Amniotic epithelial cell (primary cell): Measurements from ENCODE around the gene PAN2.
"Not testable (repeated sequence)": the region's sequence is repeated elsewhere in the genome, so short reads cannot be mapped to it uniquely, and the experiment has no call there.

Experiments
- DNase-seq: peaks from one replicate; pipeline ENCODE4 v3.0.0-alpha.2; 2010; ENCODE audit warnings: low read depth

PAN2 gene

GRCh38 chr12:56341616-56342015, 7.8 kb upstream of the PAN2 start:
- no peak for DNase-seq

- DNase-seq, result no peak
Measured at GRCh38 chr12:56339158-56339422, 5.3 kb upstream of the PAN2 start.

DNA sequence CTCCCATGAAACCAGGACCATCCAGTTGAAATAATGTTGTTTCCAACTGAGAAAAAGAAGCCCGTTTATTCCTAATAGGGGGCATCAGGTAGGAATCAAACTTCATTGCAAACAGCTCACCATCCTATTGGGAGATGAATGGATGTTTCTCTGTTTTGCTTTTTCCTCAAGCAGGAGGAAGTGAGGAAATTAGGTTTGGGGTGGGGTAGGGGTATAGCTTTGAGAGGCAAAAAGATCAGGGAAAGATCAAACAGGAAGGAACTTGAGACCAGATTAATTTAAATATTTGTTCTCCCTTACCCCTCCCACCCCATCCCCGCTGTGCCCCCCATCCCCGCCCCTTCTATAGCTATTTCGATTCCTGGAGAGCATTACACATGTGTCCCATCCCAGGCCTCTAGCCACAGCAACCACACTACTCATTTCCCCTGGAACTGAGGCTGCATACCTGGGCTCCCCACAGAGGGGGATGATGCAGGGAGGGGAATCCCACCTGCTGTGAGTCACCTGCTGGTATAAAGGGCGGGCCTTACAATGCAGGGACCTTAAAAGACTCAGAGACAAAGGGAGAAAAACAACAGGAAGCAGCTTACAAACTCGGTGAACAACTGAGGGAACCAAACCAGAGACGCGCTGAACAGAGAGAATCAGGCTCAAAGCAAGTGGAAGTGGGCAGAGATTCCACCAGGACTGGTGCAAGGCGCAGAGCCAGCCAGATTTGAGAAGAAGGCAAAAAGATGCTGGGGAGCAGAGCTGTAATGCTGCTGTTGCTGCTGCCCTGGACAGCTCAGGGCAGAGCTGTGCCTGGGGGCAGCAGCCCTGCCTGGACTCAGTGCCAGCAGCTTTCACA, 4.7 kb upstream of the PAN2 start, which contains the start of gene IL23A:
Gene IL23A, plus strand, starts transcription at position 577 of the 850 bp plus-strand sequence. Its CDS starts 161 bp downstream, at position 738.
- DNase-seq, result peak; percentile 31

GRCh38 chr12:56337753-56338251, 4.0 kb upstream of the PAN2 start:
- DNase-seq, result peak; percentile 51

DNA sequence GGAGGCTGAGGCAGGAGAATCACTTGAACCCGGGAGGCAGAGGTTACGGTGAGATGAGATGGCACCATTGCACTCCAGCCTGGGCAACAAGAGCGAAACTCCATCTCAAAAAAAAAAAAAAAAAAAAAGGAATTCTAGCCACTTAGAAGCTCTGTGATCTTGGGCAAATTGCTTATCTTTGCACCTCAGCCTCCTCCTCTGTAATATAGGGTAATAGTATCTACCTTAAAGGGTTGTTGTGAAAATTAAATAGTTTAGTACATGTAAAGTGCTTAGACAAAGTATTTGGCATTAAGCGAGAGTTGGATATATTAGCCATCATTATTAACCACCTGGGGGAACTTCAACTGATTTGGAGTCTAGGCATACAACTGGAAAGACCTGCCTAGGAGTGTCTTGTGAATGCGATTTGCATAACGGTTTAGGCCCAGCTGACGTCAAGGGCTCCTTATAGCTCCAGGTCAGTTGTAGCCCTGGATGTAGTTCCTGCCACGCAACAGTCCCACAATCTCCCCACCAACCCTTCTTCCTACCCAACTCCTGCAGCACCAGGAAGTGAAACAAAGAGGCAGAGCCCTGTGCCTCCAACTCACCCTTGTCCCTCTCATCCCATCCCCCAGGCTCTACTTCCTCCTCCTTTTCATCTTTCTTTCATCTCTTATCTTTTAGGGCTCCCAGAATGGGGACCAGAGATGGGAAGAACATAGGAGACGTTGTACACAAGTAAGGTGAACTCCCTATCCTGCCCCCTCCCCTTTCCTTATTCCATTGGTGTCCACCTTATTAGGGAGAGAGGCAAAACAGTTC, 2.8 kb upstream of the PAN2 start:
- no peak for DNase-seq

- not testable (repeated sequence) for DNase-seq
Measured at GRCh38 chr12:56335527-56335926, 1.7 kb upstream of the PAN2 start.

GRCh38 chr12:56334490-56334793, 642 bp upstream of the PAN2 start:
- DNase-seq, result no peak

GRCh38 chr12:56333197-56333678, 562 bp downstream of the PAN2 start:
- no peak for DNase-seq

- DNase-seq, result no peak
Measured at GRCh38 chr12:56332512-56333196, 1.1 kb downstream of the PAN2 start.

DNA sequence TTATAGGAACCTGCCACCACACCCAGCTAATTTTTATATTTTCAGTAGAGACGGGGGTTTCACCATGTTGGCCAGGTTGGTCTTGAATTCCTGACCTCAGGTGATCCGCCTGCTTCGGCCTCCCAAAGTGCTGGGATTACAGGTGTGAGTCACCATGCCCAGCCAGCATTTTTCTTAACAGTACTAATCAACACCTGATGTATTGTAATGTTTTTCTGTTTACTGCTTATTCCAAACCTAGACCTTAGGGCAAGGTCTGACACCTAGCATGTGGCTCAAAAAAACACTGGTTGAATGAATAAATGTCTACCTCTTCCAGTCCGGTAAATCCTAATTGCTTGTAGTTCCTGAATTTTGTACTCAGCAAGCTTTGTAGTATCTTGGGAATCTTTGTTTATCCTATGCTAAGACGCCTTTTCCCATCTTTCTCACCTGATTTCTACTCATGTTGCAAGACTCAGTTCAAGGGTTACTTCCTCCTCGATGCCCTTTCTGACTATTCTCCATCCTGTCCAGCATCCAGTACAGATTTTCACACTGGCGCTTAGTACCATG, 2.8 kb downstream of the PAN2 start:
- DNase-seq, result no peak

DNA sequence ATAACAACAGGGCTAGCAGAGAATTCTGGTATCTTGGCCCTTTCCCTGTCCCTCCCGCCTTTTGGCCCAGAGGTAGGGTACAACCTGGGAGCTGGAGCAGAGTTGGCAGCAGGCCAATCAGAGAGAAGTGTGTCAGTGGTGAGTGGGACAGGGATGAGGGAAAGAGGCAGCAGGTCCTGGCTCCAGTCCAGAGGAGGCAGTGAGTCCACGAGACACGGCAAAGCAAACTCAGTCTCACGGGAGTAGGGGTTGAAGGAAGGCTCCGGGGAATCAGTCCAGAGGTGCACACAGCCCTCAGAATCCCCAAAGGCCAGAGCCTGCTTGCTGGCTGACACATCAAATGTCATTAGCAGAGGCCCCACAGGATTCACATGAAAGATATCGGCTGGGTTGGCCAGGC, 7.3 kb downstream of the PAN2 start:
- DNase-seq, result no peak

GRCh38 chr12:56326126-56326525, 7.7 kb downstream of the PAN2 start:
- DNase-seq, result no peak

DNA sequence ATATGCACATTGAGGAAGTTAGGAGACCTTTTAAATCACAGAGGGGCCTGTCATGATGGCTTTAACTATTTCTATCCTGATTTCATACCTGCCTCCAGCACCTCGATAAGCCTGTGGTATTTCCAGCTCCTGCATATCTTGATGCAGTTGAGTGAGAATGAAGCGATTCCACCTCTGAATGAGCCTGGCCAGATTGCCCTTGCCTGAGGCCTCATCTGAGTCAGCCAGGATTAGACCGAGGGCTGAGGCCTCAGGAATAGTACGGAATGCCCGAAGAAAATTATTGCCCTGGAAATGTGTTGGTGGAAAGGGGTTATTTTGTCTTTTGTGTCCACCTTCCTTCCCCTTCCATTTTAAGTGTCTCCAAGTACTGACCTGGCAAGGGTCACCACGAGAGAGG, 9.6 kb downstream of the PAN2 start:
- DNase-seq, result peak; percentile 57

DNA sequence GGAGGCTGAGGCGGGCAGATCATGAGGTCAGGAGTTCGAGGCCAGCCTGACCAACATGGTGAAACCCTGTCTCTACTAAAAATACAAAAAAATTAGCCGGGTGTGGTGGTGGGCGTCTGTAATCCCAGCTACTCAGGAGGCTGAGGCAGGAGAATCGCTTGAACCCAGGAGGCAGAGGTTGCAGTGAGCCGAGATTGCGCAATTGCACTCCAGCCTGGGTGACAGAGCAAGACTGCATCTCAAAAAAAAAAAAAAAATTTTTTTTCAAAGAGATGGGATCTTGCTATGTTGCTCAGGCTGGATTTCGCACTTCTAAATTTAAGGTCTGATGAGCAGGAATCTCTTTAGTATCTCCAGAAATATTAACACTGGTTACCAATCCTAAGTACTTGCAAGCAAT, 12.2 kb downstream of the PAN2 start:
- DNase-seq, result not testable (repeated sequence)

DNA sequence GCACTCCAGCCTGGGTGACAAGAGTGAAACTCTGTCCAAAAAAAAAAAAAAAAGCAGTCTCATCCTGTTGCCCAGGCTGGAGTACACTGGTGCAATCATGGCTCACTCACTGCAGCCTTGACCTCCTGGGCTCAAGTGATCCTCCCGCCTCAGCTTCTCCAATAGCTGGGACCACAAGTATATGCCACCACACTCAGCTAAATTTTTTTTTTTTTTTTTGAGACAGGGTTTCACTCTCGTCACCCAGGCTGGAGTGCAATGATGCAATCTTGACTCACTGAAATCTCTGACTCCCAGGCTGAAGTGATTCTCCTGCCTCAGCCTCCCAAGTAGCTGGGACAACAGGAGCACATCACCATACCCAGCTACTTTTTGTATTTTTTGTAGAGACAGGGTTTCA, 12.8 kb downstream of the PAN2 start:
- DNase-seq, result no peak

GRCh38 chr12:56317675-56318074, 16.1 kb downstream of the PAN2 start:
- no peak for DNase-seq

GRCh38 chr12:56315622-56316473, 18.0 kb downstream of the PAN2 start, which contains the start of gene CNPY2:
TSS of gene CNPY2 (minus strand) at chr12:56315988. CDS start at chr12:56315217, 771 bp downstream.
- peak; percentile 96 for DNase-seq

DNA sequence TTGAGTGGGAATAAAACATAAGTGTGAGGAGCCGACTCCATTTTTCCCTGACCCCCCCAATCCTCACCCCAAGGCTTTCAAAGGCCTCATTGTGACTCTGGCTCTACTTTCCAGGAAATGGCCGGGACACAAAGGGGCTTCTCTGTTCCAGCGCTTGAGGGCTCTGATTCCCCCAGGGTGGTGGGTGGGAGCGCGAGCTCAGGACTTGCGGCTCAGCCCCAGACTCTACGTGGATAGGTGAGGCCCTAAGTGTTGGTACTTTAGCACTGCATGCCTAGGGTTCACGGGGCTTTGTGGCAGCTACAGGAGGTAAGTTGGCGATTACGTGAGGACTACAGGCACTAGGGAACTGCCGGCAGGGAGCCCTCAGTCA, 18.6 kb downstream of the PAN2 start:
- no peak for DNase-seq

DNA sequence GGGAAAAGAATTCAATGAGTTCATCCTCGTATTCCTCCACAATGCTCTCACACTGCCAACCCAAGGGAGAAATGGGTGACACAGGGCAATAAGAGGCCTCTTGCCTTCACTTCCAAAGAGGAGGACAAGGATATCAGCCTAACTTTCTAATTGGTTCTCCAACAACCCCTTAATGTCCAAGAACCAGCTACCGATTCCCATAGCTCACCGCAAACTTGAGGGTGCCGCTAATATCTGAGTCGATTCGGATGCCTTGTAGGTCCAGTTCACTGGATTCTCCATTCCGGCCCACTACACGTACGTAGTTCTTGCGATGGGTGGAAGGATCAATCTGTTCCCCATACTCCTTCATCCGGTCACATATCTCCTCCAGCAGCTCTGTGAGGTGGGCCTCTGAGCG, 22.8 kb downstream of the PAN2 start:
- no peak for DNase-seq

DNA sequence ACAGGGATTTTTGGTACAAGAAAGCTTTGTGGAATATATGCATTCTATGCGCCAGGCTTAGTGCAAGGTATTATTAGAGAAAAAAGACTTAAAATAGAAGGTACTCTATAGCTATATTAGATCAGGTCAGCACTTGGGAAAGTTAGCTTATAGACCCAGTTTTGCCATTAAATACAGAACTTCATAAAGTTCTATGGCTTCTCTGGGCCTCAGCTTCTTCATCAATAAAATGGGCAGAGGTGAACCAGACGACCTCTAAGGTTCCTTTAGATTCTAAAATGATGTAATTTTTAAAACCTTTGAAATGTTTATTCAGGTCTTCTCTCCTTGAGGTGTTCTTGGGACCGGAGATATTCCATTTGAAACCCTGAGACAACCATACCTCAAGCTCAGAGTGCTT, 25.1 kb downstream of the PAN2 start:
- no peak for DNase-seq

DNA sequence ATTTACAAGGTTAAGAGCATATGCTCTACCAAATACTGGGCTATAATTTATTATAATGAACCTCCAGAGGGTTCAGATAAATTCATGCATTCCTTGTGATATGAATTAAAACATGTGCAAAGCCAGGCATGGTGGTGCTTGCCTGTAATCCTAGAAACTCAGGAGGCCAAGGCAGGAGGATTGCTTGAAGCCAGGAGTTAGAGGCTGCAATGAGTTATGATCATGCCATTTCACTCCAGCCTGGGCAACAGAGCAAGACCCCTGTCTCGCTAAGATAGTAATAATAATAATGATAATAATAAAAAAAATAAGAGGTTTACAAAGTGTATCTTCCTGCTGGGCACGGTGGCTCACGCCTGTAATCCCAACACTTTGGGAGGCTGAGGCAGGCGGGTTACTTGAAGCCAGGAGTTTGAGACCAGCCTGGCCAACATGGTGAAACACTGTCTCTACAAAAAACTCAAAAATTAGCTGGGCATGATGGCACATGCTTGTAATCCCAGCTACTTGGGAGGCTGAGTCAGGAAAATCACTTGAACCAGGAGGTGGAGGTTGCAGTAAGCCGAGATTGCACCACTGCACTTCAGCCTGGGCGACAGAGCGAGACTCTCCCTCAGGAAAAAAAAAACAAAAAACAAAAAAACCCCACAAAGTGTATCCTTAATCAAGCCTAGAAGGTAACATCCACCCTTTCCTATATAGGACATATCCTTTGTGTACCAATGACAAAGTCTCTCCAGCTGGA, 26.4 kb downstream of the PAN2 start:
- DNase-seq, result no peak
